Thyroid gland (tissue), 4 donors: ENCODE data around the gene SMCO1. TPM values are rescaled to one million over a fixed set of nuclear protein-coding genes. Genes with fewer than 3 reads are reported as not detected.
"Not testable (repeated sequence)": the region's sequence is repeated elsewhere in the genome, so short reads cannot be mapped to it uniquely, and the experiment has no call there.

Source experiments
- DNase-seq, 2 donors: peaks; one replicate each; pipeline ENCODE4 v3.0.0-alpha.2; 2019
- H3K27ac ChIP-seq, 3 donors: fragments of 200-600 bp; sonication (generic); 1 replicate in 2 of 3; 2 replicates in 1 of 3; pipeline ENCODE4 v1.5.1; 2016 to 2019; ENCODE audit warnings: mild to moderate bottlenecking in 1 of 3, moderate library complexity in 1 of 3
- H3K27me3 ChIP-seq: fragments of 200-600 bp; sonication (generic); one replicate; pipeline ENCODE4 v1.5.1; 2019
- H3K36me3 ChIP-seq, 2 donors: fragments of 200-600 bp; sonication (generic); one replicate each; pipeline ENCODE4 v1.5.1; 2016 to 2019
- H3K4me1 ChIP-seq, 2 donors: fragments of 200-600 bp; sonication (generic); one replicate each; pipeline ENCODE4 v1.5.1; 2017 to 2019
- H3K4me3 ChIP-seq, 3 donors: fragments of 200-600 bp; sonication (generic); replicated peaks in 1 of 3; 1 replicate in 2 of 3; 2 replicates in 1 of 3; pipeline ENCODE4 v1.5.1; 2016; ENCODE audit warnings: mild to moderate bottlenecking in 1 of 3
- H3K9me3 ChIP-seq: fragments of 200-600 bp; sonication (generic); one replicate; pipeline ENCODE4 v1.5.1; 2017
- POLR2A ChIP-seq, 2 donors: fragments of 450-650 bp; IDR thresholded peaks; one replicate each; pipeline ENCODE4 v1.6.1; 2017; ENCODE audit warnings: antibody characterized with exemption in 2 of 2, mild to moderate bottlenecking in 2 of 2, moderate library complexity in 1 of 2
- WGBS, 2 donors: methylation state at CpG; one replicate each; pipeline ENCODE4 v1.1.5; 2017; 5-methylcytosine and 5-hydroxymethylcytosine counted together
- intact Hi-C: fragments of 100-400 bp; cut with DNase I; formaldehyde crosslinking; loops from one replicate; pipeline ENCODE4 v1.15.1; 2023
- total RNA-seq, 4 donors: library from RNA; depleted of rRNA; stranded (reverse); fragments of >200 nt; gene quantifications; one replicate each; pipeline ENCODE4 v1.2.3, GENCODE V29; 2016
- TF ChIP-seq, protein P1 (sequence below), 6 experiments: fragments of 200-600 bp in 3 of 6; fragments of 450-650 bp in 3 of 6; sonication (generic) in 3 of 6; IDR thresholded peaks; one replicate each; pipeline ENCODE4 v1.5.1; 2016 to 2019; ENCODE audit warnings: antibody characterized with exemption in 6 of 6, mild to moderate bottlenecking in 2 of 6, inconsistent platforms in 1 of 6, moderate library complexity in 1 of 6

Gene SMCO1
- total RNA-seq, 4 donors from 2014 or later = not detected

DNA sequence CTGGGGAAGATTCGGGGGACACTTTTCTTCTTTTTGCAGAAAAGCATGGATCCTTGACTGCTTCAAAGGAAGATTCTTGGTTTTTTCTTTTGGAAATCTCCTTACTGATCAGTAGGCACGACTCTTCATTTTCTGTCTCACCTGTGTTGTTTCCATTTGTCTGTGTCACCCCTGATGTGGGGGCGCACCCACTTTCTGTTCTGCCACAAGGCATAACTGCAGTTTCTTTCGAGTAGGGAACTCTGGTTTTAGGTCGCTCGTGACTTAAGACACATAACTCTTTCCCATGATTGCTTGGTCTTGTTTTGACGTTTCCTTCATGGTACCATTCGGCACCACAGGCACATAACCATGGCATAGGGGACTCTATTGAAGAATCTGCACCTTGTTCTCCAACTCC lies 42.9 kb downstream of the SMCO1 start:
- Histone ChIP-seq H3K27ac (no peak overlapping the region), H3K27me3 (no peaks in the 10 kb centered on the region), H3K4me1 (no peaks in the 10 kb centered on the region), H3K36me3 (peaks cover 21 to 28% of the 10 kb centered on the region in 2 donors), H3K9me3 (no peaks in the 10 kb centered on the region), H3K4me3 (no peak overlapping the region)
- WGBS, 2 donors = 94 to 95% methylated on average over 8 of the region's 8 CpGs
- intact Hi-C loops = no loop called here
- DNase-seq = no peak
- TF ChIP-seq, protein P1, sequence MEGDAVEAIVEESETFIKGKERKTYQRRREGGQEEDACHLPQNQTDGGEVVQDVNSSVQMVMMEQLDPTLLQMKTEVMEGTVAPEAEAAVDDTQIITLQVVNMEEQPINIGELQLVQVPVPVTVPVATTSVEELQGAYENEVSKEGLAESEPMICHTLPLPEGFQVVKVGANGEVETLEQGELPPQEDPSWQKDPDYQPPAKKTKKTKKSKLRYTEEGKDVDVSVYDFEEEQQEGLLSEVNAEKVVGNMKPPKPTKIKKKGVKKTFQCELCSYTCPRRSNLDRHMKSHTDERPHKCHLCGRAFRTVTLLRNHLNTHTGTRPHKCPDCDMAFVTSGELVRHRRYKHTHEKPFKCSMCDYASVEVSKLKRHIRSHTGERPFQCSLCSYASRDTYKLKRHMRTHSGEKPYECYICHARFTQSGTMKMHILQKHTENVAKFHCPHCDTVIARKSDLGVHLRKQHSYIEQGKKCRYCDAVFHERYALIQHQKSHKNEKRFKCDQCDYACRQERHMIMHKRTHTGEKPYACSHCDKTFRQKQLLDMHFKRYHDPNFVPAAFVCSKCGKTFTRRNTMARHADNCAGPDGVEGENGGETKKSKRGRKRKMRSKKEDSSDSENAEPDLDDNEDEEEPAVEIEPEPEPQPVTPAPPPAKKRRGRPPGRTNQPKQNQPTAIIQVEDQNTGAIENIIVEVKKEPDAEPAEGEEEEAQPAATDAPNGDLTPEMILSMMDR (IDR thresholded peaks at IDR 0.05) = no peak
- no peak for TF ChIP-seq POLR2A (IDR thresholded peaks at IDR 0.05)

- WGBS, 2 donors = 82 to 95% methylated on average over 2 of the region's 2 CpGs
- TF ChIP-seq, protein P1 (IDR thresholded peaks at IDR 0.05) = no peak
- TF ChIP-seq POLR2A (IDR thresholded peaks at IDR 0.05) = no peak
- intact Hi-C loops = no loop called here
- Histone ChIP-seq H3K27me3 (no peaks in the 10 kb centered on the region), H3K4me1 (no peaks in the 10 kb centered on the region), H3K4me3 (no peak overlapping the region), H3K27ac (no peak overlapping the region), H3K9me3 (no peaks in the 10 kb centered on the region), H3K36me3 (peaks cover 21 to 27% of the 10 kb centered on the region in 2 donors)
- DNase-seq = no peak
Observed at GRCh38 chr3:196471551-196471950, 43.6 kb downstream of the SMCO1 start.

GRCh38 chr3:196470182-196470581 lies 45.0 kb downstream of the SMCO1 start:
- H3K9me3 ChIP-seq, H3K4me1 ChIP-seq, intact Hi-C loops, H3K27ac ChIP-seq, DNase-seq, H3K27me3 ChIP-seq, H3K4me3 ChIP-seq: not testable (repeated sequence)
- H3K36me3 ChIP-seq = peaks cover 21 to 26% of the 10 kb centered on the region in 2 donors
- WGBS, 2 donors = 95 to 98% methylated on average over 3 of the region's 3 CpGs

GRCh38 chr3:196463804-196464203 lies 51.3 kb downstream of the SMCO1 start:
- Histone ChIP-seq H3K9me3 (no peaks in the 10 kb centered on the region), H3K4me3 (no peak overlapping the region), H3K36me3 (no peaks in the 10 kb centered on the region), H3K27ac (no peak overlapping the region), H3K4me1 (no peaks in the 10 kb centered on the region), H3K27me3 (no peaks in the 10 kb centered on the region)
- no peak for DNase-seq
- TF ChIP-seq, protein P1 (IDR thresholded peaks at IDR 0.05) = no peak
- TF ChIP-seq POLR2A (IDR thresholded peaks at IDR 0.05) = no peak
- intact Hi-C loops = no loop called here
- WGBS, 2 donors = 94 to 95% methylated on average over 3 of the region's 3 CpGs

DNA sequence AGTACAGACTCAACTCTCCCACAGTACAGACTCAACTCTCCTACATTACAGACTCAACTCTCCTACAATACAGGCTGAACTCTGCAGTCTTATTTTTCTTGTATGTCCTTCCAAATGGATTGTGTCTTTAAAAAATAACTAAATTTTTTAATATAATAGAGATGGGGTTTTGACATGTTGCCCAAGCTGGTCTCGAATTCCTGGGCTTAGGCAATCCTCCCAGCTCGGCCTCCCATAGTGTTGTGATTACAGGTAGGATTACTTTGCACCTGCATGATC lies 51.7 kb downstream of the SMCO1 start:
- Histone ChIP-seq H3K4me1 (no peaks in the 10 kb centered on the region), H3K4me3 (no peak overlapping the region), H3K27ac (no peak overlapping the region), H3K9me3 (no peaks in the 10 kb centered on the region), H3K36me3 (no peaks in the 10 kb centered on the region), H3K27me3 (no peaks in the 10 kb centered on the region)
- intact Hi-C loops = no loop called here
- 97 to 98% methylated on average over 2 of the region's 2 CpGs for WGBS, 2 donors
- TF ChIP-seq, protein P1 (IDR thresholded peaks at IDR 0.05) = no peak
- TF ChIP-seq POLR2A (IDR thresholded peaks at IDR 0.05) = no peak
- DNase-seq = no peak

DNA sequence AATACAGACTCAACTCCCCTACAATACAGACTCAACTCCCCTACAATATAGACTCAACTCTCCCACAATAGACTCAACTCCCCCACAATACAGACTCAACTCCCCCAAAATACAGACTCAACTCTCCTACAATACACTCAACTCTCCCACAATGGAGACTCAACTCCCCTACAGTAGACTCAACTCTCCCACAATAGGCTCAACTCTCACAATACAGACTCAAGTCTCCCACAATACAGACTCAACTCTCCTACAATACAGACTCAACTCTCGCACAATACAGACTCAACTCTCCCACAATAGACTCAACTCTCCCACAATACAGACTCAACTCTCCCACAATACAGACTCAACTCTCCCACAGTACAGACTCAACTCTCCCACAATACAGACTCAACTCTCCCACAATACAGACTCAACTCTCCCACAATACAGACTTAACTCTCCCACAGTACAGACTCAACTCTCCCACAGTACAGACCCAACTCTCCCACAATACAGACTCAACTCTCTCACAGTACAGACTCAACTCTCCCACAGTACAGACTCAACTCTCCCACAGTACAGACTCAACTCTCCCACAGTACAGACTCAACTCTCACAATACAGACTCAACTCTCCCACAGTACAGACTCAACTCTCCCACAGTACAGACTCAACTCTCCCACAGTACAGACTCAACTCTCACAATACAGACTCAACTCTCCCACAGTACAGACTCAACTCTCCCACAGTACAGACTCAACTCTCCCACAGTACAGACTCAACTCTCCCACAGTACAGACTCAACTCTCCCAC lies 52.3 kb downstream of the SMCO1 start:
- H3K36me3 ChIP-seq, H3K27ac ChIP-seq, intact Hi-C loops, H3K27me3 ChIP-seq, H3K4me3 ChIP-seq, H3K4me1 ChIP-seq, DNase-seq, H3K9me3 ChIP-seq: not testable (repeated sequence)
- WGBS, 2 donors = 96 to 100% methylated on average over 1 of the region's 1 CpG
